Panc1 (cell line): ENCODE data around the gene SLC41A3.

Source experiments
- CTCF ChIP-seq: fragments of 450-650 bp; IDR thresholded peaks from 2 replicates; pipeline ENCODE4 v1.5.1; 2017; ENCODE audit warnings: mild to moderate bottlenecking
- POLR2AphosphoS5 ChIP-seq: IDR thresholded peaks from 2 replicates; pipeline ENCODE4 v1.6.1; 2012; ENCODE audit warnings: mild to moderate bottlenecking, low read depth, low read length, moderate library complexity
- REST ChIP-seq, 2 experiments: IDR thresholded peaks; 2 replicates each; pipeline ENCODE4 v1.6.1; 2011 to 2012; ENCODE audit warnings: low read depth in 2 of 2, control low read depth in 1 of 2, low read length in 1 of 2, mild to moderate bottlenecking in 1 of 2, moderate library complexity in 1 of 2; ENCODE audit not compliant: insufficient read depth in 1 of 2

- TF ChIP-seq CTCF (no peak), POLR2AphosphoS5 (no peak), REST (IDR thresholded peaks at IDR 0.05; ENCODE audit: insufficient read depth in 1 of 2, low read depth in 2 of 2, low read length in 1 of 2) (no peak)
Measured at GRCh38 chr3:126121074-126121473, 37.1 kb upstream of the SLC41A3 start.
